SK-N-SH (cell line): Measurements from ENCODE around the gene C3orf20. TPM values are rescaled to one million over a fixed set of nuclear protein-coding genes. Genes with fewer than 3 reads are reported as not detected.

ENCODE experiments used
- CTCF ChIA-PET: fragments of 300-600, 350-600 bp; formaldehyde crosslinking; extraction: SDS; loops from one replicate; lab custom pipeline; 2021; lab: Yijun Ruan, JAX
- POLR2A ChIA-PET: fragments of 350-600 bp; sonication (Branson Sonifier 250); formaldehyde crosslinking; extraction: SDS; loops from one replicate; lab custom pipeline; 2020; ENCODE audit warnings: antibody characterized with exemption, inconsistent platforms; lab: Yijun Ruan, JAX
- DNase-seq: peaks from one replicate; pipeline ENCODE4 v3.0.0; 2012
- H2AFZ ChIP-seq: fragments of 200-600 bp; sonication (generic); 2 replicates; pipeline ENCODE4 v1.8.1; 2016; ENCODE audit warnings: antibody characterized with exemption, mild to moderate bottlenecking, low read depth
- H3F3A ChIP-seq: fragments of 200-600 bp; sonication (generic); replicated peaks from 2 replicates; pipeline ENCODE3; 2016; ENCODE audit warnings: antibody characterized with exemption, mild to moderate bottlenecking; ENCODE audit not compliant: insufficient read depth
- H3K27ac ChIP-seq, 2 experiments: fragments of 200-500 bp in 1 of 2; fragments of 200-600 bp in 1 of 2; sonication (Bioruptor generic) in 1 of 2; sonication (generic), shearing (Covaris generic) in 1 of 2; 2 replicates each; pipeline versions ENCODE4 v1.5.1 to v1.6.1; 2014 to 2016; ENCODE audit warnings: low read depth in 2 of 2, inconsistent platforms in 1 of 2, low read length in 1 of 2, mild to moderate bottlenecking in 1 of 2, mixed read lengths in 1 of 2
- H3K27me3 ChIP-seq: fragments of 200-600 bp; sonication (generic), shearing (Covaris generic); 2 replicates; pipeline ENCODE4 v1.6.1; 2016; ENCODE audit warnings: mixed run types; ENCODE audit not compliant: insufficient read depth
- H3K36me3 ChIP-seq, 2 experiments: fragments of 200-500 bp in 1 of 2; fragments of 200-600 bp in 1 of 2; sonication (Bioruptor generic) in 1 of 2; sonication (generic) in 1 of 2; replicated peaks in 1 of 2; 2 replicates each; pipeline versions ENCODE3 to v1.5.1; 2014 to 2016; ENCODE audit warnings: low read length in 1 of 2, mild to moderate bottlenecking in 1 of 2; ENCODE audit not compliant: insufficient read depth in 2 of 2, control insufficient read depth in 1 of 2
- H3K4me1 ChIP-seq, 2 experiments: fragments of 200-500 bp in 1 of 2; fragments of 200-600 bp in 1 of 2; sonication (Bioruptor generic) in 1 of 2; sonication (generic), shearing (Covaris generic) in 1 of 2; 2 replicates each; pipeline versions ENCODE4 v1.5.1 to v1.6.1; 2014 to 2016; ENCODE audit warnings: low read depth in 1 of 2, low read length in 1 of 2, mixed run types in 1 of 2; ENCODE audit not compliant: insufficient read depth in 2 of 2, control insufficient read depth in 1 of 2
- H3K4me2 ChIP-seq: fragments of 200-600 bp; sonication (generic), shearing (Covaris generic); 2 replicates; pipeline ENCODE4 v1.6.1; 2017; ENCODE audit warnings: mixed run types
- H3K4me3 ChIP-seq, 2 experiments: fragments of 200-500 bp in 1 of 2; fragments of 200-600 bp in 1 of 2; sonication (Bioruptor generic) in 1 of 2; sonication (generic), shearing (Covaris generic) in 1 of 2; 2 replicates each; pipeline versions ENCODE4 v1.5.1 to v1.8.1; 2014 to 2016; ENCODE audit warnings: low read depth in 2 of 2, inconsistent platforms in 1 of 2, low read length in 1 of 2, mild to moderate bottlenecking in 1 of 2, mixed read lengths in 1 of 2, moderate library complexity in 1 of 2
- H3K79me2 ChIP-seq: fragments of 200-600 bp; sonication (generic); 2 replicates; pipeline ENCODE4 v1.8.1; 2017; ENCODE audit warnings: mild to moderate bottlenecking; ENCODE audit not compliant: insufficient read depth
- H3K9ac ChIP-seq: fragments of 200-600 bp; sonication (generic); 2 replicates; pipeline ENCODE4 v1.6.1; 2017; ENCODE audit warnings: mixed run types
- H3K9me2 ChIP-seq: fragments of 200-600 bp; sonication (generic); 2 replicates; pipeline ENCODE4 v1.6.1; 2017; ENCODE audit warnings: mixed run types
- H3K9me3 ChIP-seq: fragments of 200-600 bp; sonication (generic); 2 replicates; pipeline ENCODE4 v1.6.1; 2017; ENCODE audit warnings: mixed run types, mild to moderate bottlenecking, moderate library complexity
- H4K20me1 ChIP-seq: fragments of 200-600 bp; sonication (generic); 2 replicates; pipeline ENCODE4 v1.6.1; 2017; ENCODE audit warnings: mild to moderate bottlenecking, mixed run types; ENCODE audit not compliant: insufficient read depth
- CHD2 ChIP-seq: fragments of 150-350 bp; IDR thresholded peaks from 2 replicates; pipeline ENCODE4 v1.6.1; 2018; ENCODE audit warnings: low read length; ENCODE audit not compliant: partially characterized antibody
- ELF1 ChIP-seq: IDR thresholded peaks from 2 replicates; pipeline ENCODE4 v1.4.0; 2012
- EZH2phosphoT487 ChIP-seq: fragments of 200-600 bp; sonication (generic); IDR thresholded peaks from 2 replicates; pipeline ENCODE4 v1.6.1; 2017; ENCODE audit warnings: low read depth, mixed run types, mild to moderate bottlenecking, antibody characterized with exemption, moderate library complexity, borderline replicate concordance
- FOSL2 ChIP-seq: IDR thresholded peaks from 2 replicates; pipeline ENCODE4 v1.4.0; 2012; ENCODE audit warnings: low read depth, mild to moderate bottlenecking, moderate library complexity, borderline replicate concordance
- FOXM1 ChIP-seq: IDR thresholded peaks from 2 replicates; pipeline ENCODE4 v1.4.0; 2012; ENCODE audit warnings: low read depth, mild to moderate bottlenecking
- GABPA ChIP-seq: IDR thresholded peaks from 2 replicates; pipeline ENCODE4 v1.4.0; 2012; ENCODE audit warnings: low read depth, mild to moderate bottlenecking
- GATA2 ChIP-seq: sonication (generic); formaldehyde crosslinking; IDR thresholded peaks from 2 replicates; pipeline ENCODE4 v1.5.0; 2020; ENCODE audit warnings: mild to moderate bottlenecking, missing genetic modification reagents
- IRF3 ChIP-seq: fragments of 150-350 bp; IDR thresholded peaks from 2 replicates; pipeline ENCODE4 v1.6.1; 2016; ENCODE audit warnings: mild to moderate bottlenecking, low read depth, low read length
- JUND ChIP-seq: IDR thresholded peaks from 2 replicates; pipeline ENCODE4 v1.4.0; 2012
- MXI1 ChIP-seq: IDR thresholded peaks from 2 replicates; pipeline ENCODE4 v1.6.1; 2012; ENCODE audit warnings: mild to moderate bottlenecking, low read depth, low read length, improper control_type of control experiment
- NFIC ChIP-seq: IDR thresholded peaks from 2 replicates; pipeline ENCODE4 v1.4.0; 2012; ENCODE audit warnings: borderline replicate concordance
- NRF1 ChIP-seq: IDR thresholded peaks from 2 replicates; pipeline ENCODE4 v1.6.1; 2012; ENCODE audit warnings: low read depth, mild to moderate bottlenecking, low read length
- RAD21 ChIP-seq: IDR thresholded peaks from 2 replicates; pipeline ENCODE4 v1.6.1; 2012; ENCODE audit warnings: mild to moderate bottlenecking, low read length
- RCOR1 ChIP-seq: fragments of 150-350 bp; IDR thresholded peaks from 2 replicates; pipeline ENCODE4 v1.6.1; 2017; ENCODE audit warnings: antibody characterized with exemption, low read length
- RFX5 ChIP-seq: IDR thresholded peaks from 2 replicates; pipeline ENCODE4 v1.6.1; 2012; ENCODE audit warnings: mild to moderate bottlenecking, improper control_type of control experiment, low read length
- SIN3A ChIP-seq: IDR thresholded peaks from 2 replicates; pipeline ENCODE4 v1.6.1; 2012; ENCODE audit warnings: low read depth, mild to moderate bottlenecking, low read length, moderate library complexity, borderline replicate concordance
- TEAD4 ChIP-seq: IDR thresholded peaks from 2 replicates; pipeline ENCODE4 v1.4.0; 2012; ENCODE audit warnings: mild to moderate bottlenecking, borderline replicate concordance; ENCODE audit not compliant: insufficient read depth
- WGBS: methylation state at CpG from one replicate; pipeline ENCODE4 v1.1.6; 2017; ENCODE audit warnings: low lambda C conversion rate; 5-methylcytosine and 5-hydroxymethylcytosine counted together
- polyA plus RNA-seq, 3 experiments: library from polyadenylated mRNA; depleted of rRNA; stranded (reverse); fragments of >200 nt; gene quantifications; 2 replicates each; pipeline ENCODE4 v1.2.3, GENCODE V29; 2012
- TF ChIP-seq, protein P1 (sequence below): fragments of 150-350 bp; IDR thresholded peaks from 2 replicates; pipeline ENCODE4 v1.6.1; 2017; ENCODE audit warnings: antibody characterized with exemption, low read length, low read depth, borderline replicate concordance
- TF ChIP-seq, protein P2 (sequence below): IDR thresholded peaks from 2 replicates; pipeline ENCODE4 v1.4.0; 2012; ENCODE audit warnings: low read depth
- TF ChIP-seq, protein P3 (sequence below): IDR thresholded peaks from 2 replicates; pipeline ENCODE4 v1.6.1; 2012; ENCODE audit warnings: mild to moderate bottlenecking, low read depth, low read length, moderate library complexity

Gene C3orf20
- polyA plus RNA-seq, 1 of the 3 experiments (the other 2 are of a cell fraction): not detected

- 22% methylated on average over 1 of the region's 1 CpG for WGBS
- no peaks in the 10 kb centered on the region for H3K9me2 ChIP-seq
- H3K4me1 ChIP-seq: no peaks in the 10 kb centered on the region
- H3K9ac ChIP-seq: no peak overlapping the region
- ChIA-PET CTCF (no interaction called here), POLR2A (no interaction called here)
- H3K27ac ChIP-seq: no peak overlapping the region
- H3K9me3 ChIP-seq: no peaks in the 10 kb centered on the region
- H3K4me3 ChIP-seq: no peak overlapping the region
- no peak for DNase-seq
- H3K79me2 ChIP-seq: no peaks in the 10 kb centered on the region
- H4K20me1 ChIP-seq: no peaks in the 10 kb centered on the region
- no peak overlapping the region for H3K4me2 ChIP-seq
- no peak overlapping the region for H2AFZ ChIP-seq
- H3F3A ChIP-seq: no peaks in the 10 kb centered on the region
- TF ChIP-seq, protein P1, sequence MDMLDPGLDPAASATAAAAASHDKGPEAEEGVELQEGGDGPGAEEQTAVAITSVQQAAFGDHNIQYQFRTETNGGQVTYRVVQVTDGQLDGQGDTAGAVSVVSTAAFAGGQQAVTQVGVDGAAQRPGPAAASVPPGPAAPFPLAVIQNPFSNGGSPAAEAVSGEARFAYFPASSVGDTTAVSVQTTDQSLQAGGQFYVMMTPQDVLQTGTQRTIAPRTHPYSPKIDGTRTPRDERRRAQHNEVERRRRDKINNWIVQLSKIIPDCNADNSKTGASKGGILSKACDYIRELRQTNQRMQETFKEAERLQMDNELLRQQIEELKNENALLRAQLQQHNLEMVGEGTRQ: no peak
- TF ChIP-seq SIN3A (no peak), RCOR1 (no peak), MXI1 (no peak), GABPA (no peak), RFX5 (no peak), IRF3 (no peak), FOSL2 (no peak), FOXM1 (no peak), GATA2 (CRISPR knock-in tag) (no peak), CHD2 (no peak), TEAD4 (no peak), JUND (no peak), NRF1 (no peak)
- TF ChIP-seq, protein P2, sequence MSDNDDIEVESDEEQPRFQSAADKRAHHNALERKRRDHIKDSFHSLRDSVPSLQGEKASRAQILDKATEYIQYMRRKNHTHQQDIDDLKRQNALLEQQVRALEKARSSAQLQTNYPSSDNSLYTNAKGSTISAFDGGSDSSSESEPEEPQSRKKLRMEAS: no peak
- H3K36me3 ChIP-seq: no peaks in the 10 kb centered on the region
- no peaks in the 10 kb centered on the region for H3K27me3 ChIP-seq
Measured at GRCh38 chr3:14698601-14699244, 23.8 kb downstream of the C3orf20 start.

DNA sequence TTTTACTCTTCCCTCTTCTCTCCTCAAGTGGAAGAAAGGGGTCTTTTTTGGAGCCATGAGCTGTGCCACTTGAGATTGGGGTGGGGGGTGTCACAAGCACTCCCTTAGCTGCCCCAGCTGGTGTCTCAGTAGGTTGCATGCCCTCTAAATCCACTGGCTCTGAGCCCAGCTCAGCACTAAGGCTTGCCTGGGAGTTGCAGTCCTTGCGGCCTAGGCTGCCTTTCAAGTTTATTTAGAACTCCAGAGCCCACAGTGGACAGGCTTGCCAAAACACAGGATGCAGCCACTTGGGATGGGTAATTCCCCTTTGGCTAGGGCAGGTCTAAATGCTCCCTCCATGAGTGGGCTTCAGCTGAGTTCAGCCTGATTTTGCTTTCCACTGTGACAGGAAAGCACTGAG lies 24.7 kb downstream of the C3orf20 start:
- POLR2A ChIA-PET: no interaction called here
- H4K20me1 ChIP-seq: no peaks in the 10 kb centered on the region
- DNase-seq: no peak
- no peak overlapping the region for H3K9ac ChIP-seq
- no peak overlapping the region for H3K4me3 ChIP-seq
- H3K4me1 ChIP-seq: no peaks in the 10 kb centered on the region
- no peak overlapping the region for H3K4me2 ChIP-seq
- no peaks in the 10 kb centered on the region for H3K9me3 ChIP-seq
- H3K36me3 ChIP-seq: no peaks in the 10 kb centered on the region
- no peaks in the 10 kb centered on the region for H3K9me2 ChIP-seq
- no peaks in the 10 kb centered on the region for H3F3A ChIP-seq
- 80% methylated on average over 1 of the region's 1 CpG for WGBS
- H3K27me3 ChIP-seq: no peaks in the 10 kb centered on the region
- CTCF ChIA-PET: interaction anchor here (1.0 to 1.4 kb wide), 2 partner anchors 13 to 23 kb away, joined by 3 to 4 read pairs; no protein-coding TSS in a partner anchor
- H3K27ac ChIP-seq: no peak overlapping the region
- no peaks in the 10 kb centered on the region for H3K79me2 ChIP-seq
- no peak overlapping the region for H2AFZ ChIP-seq
- TF ChIP-seq RFX5 (no peak), NFIC (no peak), RAD21 (no peak), ELF1 (no peak), EZH2phosphoT487 (no peak), TEAD4 (no peak), FOSL2 (no peak)
- TF ChIP-seq, protein P2: no peak
- TF ChIP-seq, protein P3, sequence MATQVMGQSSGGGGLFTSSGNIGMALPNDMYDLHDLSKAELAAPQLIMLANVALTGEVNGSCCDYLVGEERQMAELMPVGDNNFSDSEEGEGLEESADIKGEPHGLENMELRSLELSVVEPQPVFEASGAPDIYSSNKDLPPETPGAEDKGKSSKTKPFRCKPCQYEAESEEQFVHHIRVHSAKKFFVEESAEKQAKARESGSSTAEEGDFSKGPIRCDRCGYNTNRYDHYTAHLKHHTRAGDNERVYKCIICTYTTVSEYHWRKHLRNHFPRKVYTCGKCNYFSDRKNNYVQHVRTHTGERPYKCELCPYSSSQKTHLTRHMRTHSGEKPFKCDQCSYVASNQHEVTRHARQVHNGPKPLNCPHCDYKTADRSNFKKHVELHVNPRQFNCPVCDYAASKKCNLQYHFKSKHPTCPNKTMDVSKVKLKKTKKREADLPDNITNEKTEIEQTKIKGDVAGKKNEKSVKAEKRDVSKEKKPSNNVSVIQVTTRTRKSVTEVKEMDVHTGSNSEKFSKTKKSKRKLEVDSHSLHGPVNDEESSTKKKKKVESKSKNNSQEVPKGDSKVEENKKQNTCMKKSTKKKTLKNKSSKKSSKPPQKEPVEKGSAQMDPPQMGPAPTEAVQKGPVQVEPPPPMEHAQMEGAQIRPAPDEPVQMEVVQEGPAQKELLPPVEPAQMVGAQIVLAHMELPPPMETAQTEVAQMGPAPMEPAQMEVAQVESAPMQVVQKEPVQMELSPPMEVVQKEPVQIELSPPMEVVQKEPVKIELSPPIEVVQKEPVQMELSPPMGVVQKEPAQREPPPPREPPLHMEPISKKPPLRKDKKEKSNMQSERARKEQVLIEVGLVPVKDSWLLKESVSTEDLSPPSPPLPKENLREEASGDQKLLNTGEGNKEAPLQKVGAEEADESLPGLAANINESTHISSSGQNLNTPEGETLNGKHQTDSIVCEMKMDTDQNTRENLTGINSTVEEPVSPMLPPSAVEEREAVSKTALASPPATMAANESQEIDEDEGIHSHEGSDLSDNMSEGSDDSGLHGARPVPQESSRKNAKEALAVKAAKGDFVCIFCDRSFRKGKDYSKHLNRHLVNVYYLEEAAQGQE: no peak
